Measurements from ENCODE around the gene DIP2B. TPM values are rescaled to one million over a fixed set of nuclear protein-coding genes. Genes with fewer than 3 reads are reported as not detected.

Gene DIP2B
- total RNA-seq, 4 donors from 2014 or later, result 31.1 to 57.2 (median 46.5) TPM

GRCh38 chr12:50566066-50566465 is 61.3 kb downstream of the DIP2B start:
- TF ChIP-seq CTCF (IDR thresholded peaks at IDR 0.05) (no peak), POLR2A (IDR thresholded peaks at IDR 0.05) (no peak)
- H3K9me3 ChIP-seq, result no peaks in the 10 kb centered on the region
- intact Hi-C loops (cut with DNase I), result no loop called here
- WGBS, 2 donors, result 78 to 85% methylated on average over 1 of the region's 1 CpG
- H3K4me1 ChIP-seq, result peaks cover 14 to 83% (median 27%) of the 10 kb centered on the region in 3 donors
- no peak for DNase-seq
- H3K27me3 ChIP-seq, result no peaks in the 10 kb centered on the region
- H3K4me3 ChIP-seq, result no peak overlapping the region
- no peak overlapping the region for H3K27ac ChIP-seq
- H3K36me3 ChIP-seq, result no peaks in the 10 kb centered on the region

- Histone ChIP-seq H3K27me3 (no peaks in the 10 kb centered on the region), H3K9me3 (no peaks in the 10 kb centered on the region), H3K4me1 (peaks cover 15 to 84% (median 37%) of the 10 kb centered on the region in 3 donors), H3K36me3 (no peaks in the 10 kb centered on the region), H3K27ac (peak overlapping the region; percentile 7 to 74 (median 48)), H3K4me3 (no peak overlapping the region)
- intact Hi-C loops (cut with DNase I), result no loop called here
- 33% methylated on average over 1 of the region's 1 CpG for WGBS, 2 donors
- DNase-seq, result no peak
- TF ChIP-seq CTCF (IDR thresholded peaks at IDR 0.05) (no peak), POLR2A (IDR thresholded peaks at IDR 0.05) (no peak)
Observed at GRCh38 chr12:50567926-50568325, 63.1 kb downstream of the DIP2B start.

- Histone ChIP-seq H3K9me3 (no peaks in the 10 kb centered on the region), H3K27ac (peak overlapping the region; percentile 7 to 74 (median 48)), H3K4me1 (peaks cover 19 to 84% (median 42%) of the 10 kb centered on the region in 3 donors), H3K4me3 (no peak overlapping the region), H3K27me3 (no peaks in the 10 kb centered on the region), H3K36me3 (no peaks in the 10 kb centered on the region)
- intact Hi-C loops (cut with DNase I), result no loop called here
- WGBS, 2 donors, result 45 to 53% methylated on average over 4 of the region's 4 CpGs
- no peak for DNase-seq
- TF ChIP-seq CTCF (IDR thresholded peaks at IDR 0.05) (no peak), POLR2A (IDR thresholded peaks at IDR 0.05) (no peak)
Observed at GRCh38 chr12:50568338-50569091, 63.7 kb downstream of the DIP2B start.

- Histone ChIP-seq H3K27me3 (no peaks in the 10 kb centered on the region), H3K36me3 (no peaks in the 10 kb centered on the region), H3K27ac (peak overlapping the region; percentile 5 to 74 (median 40)), H3K9me3 (no peaks in the 10 kb centered on the region), H3K4me1 (peaks cover 19 to 84% (median 45%) of the 10 kb centered on the region in 3 donors), H3K4me3 (no peak overlapping the region)
- DNase-seq, result no peak
- TF ChIP-seq CTCF (IDR thresholded peaks at IDR 0.05), result no peak
- intact Hi-C loops (cut with DNase I), result no loop called here
- 44 to 49% methylated on average over 2 of the region's 2 CpGs for WGBS, 2 donors
Observed at GRCh38 chr12:50569321-50569720, 64.5 kb downstream of the DIP2B start.

- peak overlapping the region; percentile 4 to 74 (median 28) for H3K27ac ChIP-seq
- no peaks in the 10 kb centered on the region for H3K36me3 ChIP-seq
- H3K4me3 ChIP-seq, result no peak overlapping the region
- peaks cover 25 to 84% (median 46%) of the 10 kb centered on the region in 3 donors for H3K4me1 ChIP-seq
- 56 to 64% methylated on average over 3 of the region's 3 CpGs for WGBS, 2 donors
- no peak for TF ChIP-seq CTCF (IDR thresholded peaks at IDR 0.05)
- TF ChIP-seq POLR2A (IDR thresholded peaks at IDR 0.05), result no peak
- DNase-seq, result no peak
- intact Hi-C loops (cut with DNase I), result no loop called here
- no peaks in the 10 kb centered on the region for H3K27me3 ChIP-seq
- no peaks in the 10 kb centered on the region for H3K9me3 ChIP-seq
Observed at GRCh38 chr12:50569876-50570275, 65.1 kb downstream of the DIP2B start.
